GM19468 (cell line): Measurements from ENCODE around the gene TRIM47.
"Not testable (repeated sequence)": the region's sequence is repeated elsewhere in the genome, so short reads cannot be mapped to it uniquely, and the experiment has no call there.

ENCODE experiments used
- ATAC-seq: cut with Tn5 transposase; IDR thresholded peaks from one replicate; pipeline ENCODE4 v1.9.1; 2021; ENCODE audit warnings: mild to moderate bottlenecking, moderate library complexity, moderate number of reproducible peaks; ENCODE audit not compliant: unreplicated experiment; ENCODE audit errors: extremely low read depth

TRIM47 gene

DNA sequence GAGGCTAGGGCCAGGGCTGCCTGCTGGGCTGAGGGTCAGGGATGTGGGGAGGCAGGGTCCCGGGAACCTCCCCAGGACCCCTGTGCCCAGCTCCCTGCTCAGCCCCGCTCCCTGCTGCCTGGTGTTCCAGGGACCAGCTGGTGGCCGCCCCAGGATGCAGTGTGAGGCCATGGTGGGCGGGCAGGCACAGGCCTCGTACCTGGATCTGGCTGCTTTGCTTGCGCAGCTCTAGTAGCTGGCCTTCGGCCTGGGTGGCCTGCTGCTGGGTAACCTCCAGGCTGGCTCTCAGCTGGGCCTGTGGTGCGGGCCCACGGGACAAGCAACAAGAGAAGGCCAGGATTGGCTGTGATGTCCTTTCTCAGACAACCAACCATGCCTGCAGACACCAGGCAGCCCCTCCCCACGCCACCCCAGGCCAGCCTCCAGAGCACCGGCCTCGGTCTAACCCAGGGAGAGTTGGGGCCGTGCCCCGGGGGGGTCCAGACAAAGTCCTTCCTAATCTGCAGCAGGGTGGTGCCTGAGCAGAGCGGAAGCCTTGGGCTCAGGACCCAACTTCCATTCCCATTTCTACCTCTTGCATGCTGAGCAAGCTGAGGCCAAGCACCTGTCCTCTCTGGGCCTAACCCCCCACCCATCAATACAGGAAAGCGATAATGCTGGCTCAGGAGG, 14.3 kb upstream of the TRIM47 start:
- ATAC-seq = no peak

DNA sequence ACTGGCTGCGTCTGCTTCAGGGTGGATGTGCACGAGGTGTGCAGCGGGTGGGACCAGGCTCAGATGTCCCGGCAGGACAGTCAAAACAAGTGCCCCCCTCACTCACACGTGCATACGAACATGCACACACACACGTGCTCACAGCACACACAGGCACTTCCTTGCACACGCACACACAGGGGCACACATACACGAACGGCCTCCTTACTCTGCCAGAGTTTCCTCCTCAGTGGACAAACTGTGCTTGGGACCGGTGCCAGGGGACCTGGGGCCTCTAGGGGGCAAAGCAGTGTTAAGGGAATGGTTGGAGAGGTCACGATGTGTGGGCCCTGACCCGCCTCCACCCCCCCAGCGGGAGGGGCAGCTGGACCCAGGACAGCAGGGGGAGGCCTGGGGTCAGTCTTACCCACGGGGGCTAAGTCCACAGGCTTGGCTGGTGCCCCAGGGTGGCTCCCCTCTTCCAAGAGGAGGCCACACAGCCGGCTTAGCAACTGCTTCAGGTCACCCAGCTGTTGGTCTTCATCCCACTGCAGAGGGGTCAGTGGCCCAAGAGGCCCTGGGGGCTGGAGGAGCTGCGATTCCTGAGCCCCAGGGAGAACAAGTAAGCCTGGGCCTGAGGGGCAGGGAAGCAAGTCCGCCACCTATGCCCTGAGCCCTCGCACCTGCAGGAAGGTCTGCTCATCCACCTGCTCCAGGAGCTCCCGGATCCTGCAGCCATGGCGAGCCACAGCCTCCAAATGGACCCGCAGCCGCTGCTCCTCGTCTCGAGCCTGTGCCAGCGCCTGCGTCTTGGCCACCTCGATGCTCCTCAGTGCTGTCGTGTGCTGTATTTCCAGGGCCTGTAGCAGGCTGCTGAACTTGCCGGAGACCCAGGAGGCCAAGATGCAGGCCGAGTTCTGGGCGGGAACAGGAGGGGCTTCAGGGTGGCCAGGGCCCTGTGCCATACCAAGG, 13.5 kb upstream of the TRIM47 start:
- no peak for ATAC-seq

DNA sequence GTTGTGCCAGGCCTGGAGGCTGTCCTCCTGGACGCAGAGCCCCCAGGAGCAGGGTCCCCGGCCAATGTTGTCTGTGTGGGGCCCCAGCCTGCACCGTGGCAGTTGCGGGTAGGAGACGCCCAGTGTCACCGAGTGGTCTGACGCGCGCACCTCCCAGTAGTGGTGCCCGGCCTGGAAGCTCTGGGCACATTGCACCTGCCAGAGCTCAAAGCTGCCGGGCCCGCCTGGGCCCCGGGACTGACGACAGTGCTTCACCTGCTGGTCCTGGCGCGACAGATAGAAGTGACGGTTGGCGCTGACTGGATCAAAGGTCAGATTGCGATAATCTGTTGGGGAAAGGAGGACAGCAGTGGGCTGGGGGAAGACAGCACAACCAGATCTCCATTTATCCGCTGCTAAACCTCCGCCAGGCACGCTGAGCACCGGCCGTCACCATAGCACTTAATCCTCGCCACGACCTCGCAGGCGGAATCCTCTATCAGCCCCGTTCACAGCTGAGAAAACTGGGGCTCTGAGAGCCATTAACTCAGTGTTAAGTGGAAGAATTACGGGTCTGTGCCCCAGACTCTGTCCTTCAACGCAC, 12.7 kb upstream of the TRIM47 start:
- ATAC-seq = no peak

DNA sequence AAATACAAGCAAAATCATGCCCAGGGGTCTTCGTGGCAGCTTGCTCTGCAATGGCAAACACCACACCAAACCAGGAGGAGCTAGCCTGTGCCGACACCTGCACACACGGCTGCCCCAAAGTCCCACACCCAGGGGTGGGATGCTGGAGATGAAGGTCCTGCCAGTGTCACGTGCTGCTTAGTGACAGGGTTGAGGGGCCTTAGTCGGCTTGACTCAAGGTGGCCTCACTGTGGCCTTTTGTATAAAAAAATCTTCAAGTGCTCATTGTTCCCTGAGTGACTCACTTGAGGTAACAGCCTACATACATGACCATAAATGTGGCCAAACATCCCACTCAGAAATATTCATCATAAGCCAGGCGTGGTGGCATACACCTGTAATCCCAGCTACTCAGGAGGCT, 11.1 kb upstream of the TRIM47 start:
- ATAC-seq = no peak

DNA sequence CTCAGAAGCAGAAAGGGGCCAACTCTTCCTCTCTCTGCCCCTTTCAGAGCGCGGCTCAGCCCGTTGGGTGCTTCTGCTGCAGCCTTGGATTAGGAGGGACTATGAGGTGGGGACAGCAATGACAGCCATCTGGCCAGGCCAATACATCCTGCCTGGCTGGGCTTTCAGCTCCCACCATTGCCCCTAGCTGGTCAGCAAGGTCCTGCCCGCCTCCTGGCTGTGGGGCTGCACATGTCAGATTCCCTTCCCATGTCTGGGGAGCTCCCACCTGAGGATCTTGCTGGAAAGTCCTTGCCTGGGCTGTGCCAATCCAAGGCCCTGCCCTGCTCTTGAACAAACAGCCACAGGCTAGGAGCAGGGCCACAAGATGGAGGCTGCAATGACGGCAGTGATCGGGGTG, 10.1 kb upstream of the TRIM47 start:
- no peak for ATAC-seq

DNA sequence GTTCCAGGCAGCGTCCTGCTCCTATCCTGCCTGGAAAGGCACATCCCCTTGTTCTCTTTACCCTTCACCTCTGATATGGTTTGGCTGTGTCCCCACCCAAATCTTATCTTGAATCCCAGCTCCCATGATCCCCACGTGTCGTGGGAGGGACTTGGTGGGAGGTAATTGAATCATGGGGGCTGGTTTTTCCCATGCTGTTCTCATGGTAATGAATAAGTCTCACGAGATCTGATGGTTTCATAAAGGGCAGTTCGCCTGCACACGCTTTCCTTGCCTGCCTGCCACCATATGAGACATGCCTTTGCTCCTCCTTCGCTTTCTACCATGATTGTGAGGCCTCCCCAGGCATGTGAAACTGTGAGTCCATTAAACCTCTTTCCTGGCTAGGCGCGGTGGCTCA, 7.5 kb upstream of the TRIM47 start:
- not testable (repeated sequence) for ATAC-seq

DNA sequence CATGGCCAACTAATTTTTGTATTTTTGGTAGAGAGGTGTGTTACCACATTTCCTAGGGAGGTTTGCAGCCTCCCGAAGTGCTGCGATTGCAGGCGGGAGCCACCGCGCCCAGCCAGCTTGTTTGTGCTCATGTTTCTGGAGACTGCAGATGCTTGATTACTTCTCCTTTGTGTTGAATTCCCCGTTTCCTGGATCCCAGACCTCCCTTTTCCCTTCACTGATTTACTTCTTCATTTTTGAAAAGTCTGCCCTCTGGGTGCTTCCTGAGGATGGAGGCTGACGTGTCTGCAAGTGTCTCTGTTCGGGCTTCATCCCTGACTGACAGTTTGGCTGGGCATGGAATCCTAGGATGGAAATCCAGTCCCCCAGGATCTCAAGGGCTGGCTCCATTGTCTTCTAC, 7.0 kb upstream of the TRIM47 start:
- ATAC-seq = no peak

DNA sequence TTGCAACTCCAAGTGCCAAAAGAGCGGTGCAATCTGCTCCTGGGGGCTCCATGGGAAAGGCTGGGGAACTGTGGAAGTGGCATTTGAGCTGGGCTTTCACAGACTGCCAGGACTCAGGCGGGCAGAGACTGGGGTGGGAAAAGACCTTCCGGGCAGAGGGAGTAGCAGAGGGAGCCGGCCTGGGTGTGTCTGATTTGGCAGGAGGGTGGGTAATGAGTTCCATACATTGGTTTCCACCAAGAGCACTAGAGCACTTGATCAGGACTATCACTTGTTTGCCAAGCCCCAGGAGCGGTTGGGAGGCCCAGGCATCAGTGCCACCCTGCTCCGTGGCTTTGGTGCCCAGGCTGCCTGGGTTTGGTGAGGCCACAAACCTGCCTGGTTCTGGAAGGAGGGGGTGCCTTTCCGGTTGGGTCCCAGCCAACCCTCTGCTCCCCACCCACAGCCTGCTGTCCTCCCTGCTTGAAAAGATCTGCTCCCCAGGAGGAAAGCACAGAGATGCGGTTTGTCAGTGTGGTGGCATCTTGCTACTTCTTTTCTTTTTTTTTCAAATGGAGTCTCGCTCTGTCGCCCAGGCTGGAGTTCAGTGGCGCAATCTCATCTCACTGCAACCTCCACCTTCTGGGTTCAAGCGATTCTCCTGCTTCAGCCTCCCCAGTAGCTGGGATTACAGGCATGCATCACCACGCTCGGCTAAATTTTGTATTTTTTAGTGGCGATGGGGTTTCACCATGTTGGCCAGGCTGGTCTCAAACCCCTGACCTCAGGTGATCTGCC, 3.5 kb upstream of the TRIM47 start:
- no peak for ATAC-seq

DNA sequence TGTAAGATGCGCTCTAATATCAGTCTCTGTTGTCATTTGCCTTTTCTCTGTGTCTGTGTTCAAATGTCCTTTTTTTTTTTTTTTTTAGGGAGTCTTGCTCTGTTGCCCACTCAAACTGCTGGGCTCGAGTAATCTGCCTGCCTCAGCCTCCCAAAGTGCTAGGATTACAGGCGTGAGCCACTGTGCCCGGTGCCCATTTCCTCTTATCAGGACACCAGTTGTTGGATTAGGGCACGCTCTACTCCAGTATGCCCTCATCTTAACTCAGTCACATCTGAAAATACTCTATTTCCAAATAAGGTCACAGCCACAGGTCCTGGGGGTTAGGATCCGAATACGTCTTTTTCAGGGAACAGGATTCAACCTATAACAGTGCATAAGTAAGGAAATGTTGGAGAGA, 1.9 kb upstream of the TRIM47 start:
- no peak for ATAC-seq

DNA sequence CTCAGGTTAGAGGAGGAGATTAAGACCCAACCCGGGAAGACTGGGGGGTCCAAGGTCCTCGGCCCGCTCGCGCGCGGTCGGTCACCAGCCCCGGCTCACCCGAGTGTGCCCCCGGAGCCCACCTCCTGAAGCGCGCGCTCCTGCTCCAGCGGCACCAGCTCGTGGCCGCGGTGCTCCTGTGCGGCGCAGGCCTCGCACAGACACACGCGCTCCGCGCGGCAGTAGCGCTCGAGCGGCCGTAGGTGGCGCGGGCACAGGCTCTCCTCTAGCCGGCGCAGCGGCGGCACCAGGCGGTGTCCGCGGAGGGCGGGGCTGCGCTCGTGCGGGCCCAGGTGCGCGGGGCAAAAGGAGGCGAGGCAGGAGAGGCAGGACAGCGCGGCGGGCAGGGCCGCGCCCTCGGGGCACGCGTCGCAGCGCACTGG, 618 bp downstream of the TRIM47 start:
- no peak for ATAC-seq

DNA sequence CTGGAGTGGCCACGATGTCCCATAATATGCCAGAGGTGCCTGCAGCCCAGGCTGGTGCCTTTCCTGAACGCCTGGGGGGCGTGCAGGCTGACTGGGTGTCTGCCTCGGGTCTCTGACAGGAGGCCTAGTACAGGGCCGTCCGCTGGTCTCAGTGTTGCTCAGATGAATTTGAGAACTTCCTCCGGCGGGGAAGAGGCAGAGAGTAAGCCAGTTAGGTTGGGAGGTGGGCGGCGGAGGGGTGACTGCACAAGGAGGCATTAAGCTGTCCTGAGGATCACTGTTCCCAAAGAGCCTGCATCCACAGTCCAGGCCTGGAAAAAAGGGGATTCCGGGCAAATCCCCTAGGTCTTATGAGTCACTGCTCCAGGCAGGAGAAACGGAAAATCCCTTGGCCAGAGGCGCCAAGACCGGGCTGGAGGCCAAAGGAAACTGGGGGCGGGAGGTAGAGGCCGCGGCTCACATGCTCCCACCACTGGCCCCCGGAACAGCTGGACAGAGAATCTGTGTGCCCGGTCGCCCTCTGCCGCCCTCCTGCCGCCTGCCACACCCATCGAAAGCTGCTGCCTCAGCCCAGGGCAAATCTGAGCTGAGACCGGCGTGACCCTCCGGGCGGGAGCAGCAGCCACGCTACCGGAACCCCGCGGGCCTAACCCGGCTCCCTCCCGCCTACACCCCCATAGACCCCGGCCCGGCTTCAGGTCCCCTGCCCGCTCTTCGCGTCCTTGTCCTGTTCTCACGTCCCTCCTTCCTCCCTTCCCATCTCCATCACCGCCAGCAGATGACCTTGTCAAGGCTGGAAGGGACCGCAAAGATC, 1.2 kb downstream of the TRIM47 start:
- ATAC-seq = no peak

DNA sequence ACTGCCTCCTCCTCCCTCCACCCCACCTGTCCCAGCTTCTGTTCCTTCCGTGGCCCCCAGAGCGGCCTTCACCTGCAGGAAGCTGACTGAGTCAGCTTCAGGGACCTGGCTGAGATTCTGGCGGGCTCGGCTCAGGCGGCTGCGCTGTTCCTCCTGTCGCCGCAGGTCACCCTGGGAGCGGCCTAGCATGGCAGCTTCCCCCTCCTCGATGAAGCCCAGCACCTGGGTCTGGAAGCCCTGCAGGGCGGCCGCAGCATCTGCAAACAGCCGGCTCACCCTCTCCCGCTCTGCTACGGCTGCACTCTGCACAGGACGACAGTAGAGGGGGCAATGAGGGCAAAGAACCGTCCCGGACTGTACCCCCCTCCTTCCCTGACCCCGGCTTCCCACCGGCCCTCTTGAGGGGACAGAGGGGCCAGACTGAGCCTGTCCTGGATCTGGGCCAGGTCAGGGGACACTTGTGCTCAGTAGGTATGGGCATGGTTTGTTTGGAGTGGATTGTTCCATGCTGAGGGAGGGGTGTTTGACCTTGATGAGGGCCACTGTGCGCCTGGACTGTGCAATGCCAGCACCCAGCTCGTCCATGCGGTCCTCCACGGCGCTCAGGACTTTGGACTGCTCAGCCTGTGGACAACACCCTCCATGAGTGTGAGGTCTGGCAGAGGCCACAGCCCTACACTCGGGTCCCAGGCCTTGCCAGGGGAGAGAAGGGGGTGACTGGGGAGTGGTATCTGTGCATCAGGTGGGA, 2.0 kb downstream of the TRIM47 start:
- no peak for ATAC-seq

DNA sequence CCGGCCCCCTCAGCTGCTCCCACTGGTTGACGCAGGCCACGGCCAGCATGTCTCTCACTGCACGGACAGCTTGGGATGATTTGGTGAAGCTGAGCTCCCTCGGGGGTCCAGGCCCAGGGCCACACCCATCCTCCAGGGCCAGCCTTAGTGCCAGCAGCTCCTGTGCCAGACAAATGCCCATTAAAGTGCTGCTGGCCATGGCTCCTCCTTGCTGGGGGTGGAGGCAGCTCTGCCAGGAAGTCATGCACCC, 2.5 kb downstream of the TRIM47 start:
- no peak for ATAC-seq

DNA sequence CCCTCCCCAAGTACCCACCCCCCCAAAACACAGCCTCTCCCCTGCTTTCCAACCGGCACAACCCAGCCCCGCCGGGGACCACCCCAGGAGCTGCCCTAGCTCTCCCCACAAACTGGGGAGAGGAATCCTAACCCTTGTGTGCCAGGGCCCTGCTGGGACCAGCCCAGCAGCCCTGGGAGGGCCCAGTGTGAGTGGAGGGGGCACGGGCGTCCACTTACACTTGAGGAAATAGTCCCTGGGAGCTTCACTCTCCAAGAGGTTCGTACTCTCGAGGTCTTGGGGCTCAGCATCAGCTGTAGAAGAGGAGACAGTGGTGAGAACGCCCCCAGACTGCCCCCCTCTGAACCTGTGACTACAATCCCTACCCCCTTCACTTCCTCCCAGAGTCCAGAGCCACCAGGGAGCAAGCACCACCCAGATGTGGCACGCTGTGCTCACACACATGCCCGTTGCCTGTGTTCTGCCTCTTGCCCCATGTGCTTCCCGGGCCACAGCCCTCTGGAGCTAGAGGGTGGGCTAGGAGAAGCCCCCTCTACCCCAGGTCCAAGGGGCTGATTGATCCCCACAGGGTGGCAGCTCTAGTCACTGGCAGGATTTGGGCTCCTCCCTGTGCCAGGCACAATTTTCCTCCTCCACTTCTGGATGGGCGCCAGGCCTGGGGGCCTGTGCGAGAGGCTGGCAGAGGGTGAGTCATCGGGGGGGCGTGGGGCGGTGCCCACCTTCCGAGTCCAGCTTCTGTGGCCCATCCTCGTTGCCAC, 3.0 kb downstream of the TRIM47 start:
- ATAC-seq = no peak

DNA sequence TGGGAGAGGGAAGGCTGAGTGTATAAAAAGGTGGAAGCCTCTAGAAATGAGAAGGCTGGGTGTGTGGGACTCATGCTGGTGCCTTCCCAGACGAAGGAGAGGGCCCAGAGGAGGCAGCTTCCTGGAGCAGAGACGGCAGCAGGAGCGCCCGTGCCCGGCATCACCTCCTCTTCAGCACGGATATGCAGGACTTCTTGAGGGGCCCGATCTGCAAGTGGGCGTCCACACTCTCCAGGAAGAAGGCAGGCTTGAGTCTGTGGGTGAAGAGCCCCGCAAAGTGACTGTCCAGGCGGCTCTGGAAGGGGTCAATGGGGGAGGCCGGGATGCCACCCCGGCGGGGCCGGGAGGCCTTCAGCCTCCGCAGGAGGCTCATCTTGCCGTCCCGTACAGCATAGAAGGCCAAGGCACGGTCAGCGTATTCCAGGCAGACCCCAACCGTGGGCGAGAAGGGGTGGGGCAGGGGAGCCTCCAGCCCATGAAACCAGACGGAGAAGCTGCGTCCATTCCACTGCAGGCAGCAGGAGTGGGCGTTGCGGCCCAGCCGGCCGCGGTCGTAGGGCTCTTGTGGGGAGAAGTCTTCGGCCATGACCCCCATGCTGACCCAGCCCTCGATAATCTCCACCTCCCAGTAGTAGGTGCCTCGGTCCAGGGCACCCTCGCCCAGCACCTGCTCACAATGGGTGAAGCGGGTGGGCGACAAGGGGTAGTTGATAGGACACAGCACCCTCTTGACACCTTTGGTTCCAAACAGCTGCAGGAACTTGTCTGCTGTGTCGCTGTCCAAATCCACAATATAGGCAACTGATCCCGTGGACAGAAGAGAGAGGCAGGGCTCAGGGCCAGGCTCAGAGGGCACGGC, 3.8 kb downstream of the TRIM47 start:
- ATAC-seq = no peak

DNA sequence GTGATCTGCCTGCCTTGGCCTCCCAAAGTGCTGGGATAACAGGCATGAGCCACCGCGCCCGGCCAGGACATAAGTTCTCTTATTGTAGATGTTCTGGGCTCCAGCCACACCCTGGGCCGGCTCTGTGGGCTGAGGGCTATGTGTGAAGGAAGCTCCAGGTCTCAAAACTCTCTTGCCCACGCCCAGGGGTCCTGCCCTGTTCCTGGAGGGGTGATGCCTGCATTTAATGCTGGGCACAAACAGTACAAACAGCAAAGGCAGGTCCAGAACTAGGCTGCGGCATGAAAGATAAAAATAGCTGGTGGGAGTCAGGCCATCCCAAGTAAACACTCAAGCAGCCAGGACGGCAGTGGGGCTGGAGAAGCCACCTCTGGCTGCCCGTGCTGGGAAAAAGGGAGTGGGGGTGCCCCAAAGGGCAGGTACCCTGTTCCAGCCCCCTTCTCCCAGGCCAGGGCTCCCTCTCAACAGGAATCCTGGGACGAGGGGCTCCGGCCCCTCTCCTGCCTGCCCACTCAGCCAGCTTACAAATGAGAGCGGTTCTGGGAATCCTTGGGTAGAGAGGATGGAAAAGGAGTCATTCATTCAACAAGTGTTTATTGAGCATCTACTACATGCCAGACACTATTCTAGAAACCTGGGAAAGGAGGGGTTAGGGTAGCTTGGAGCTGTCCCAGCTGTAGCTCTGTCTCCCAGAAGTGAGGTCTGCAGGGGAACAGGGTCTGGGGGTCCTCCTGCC, 4.6 kb downstream of the TRIM47 start:
- ATAC-seq = no peak
